Non-pigmented ciliary epithelial cell (primary cell): Measurements from ENCODE around the gene PMEPA1.

Experiments
- DNase-seq: peaks from one replicate; pipeline ENCODE4 v3.0.0-alpha.2; 2010; ENCODE audit warnings: low read depth

PMEPA1 gene

DNA sequence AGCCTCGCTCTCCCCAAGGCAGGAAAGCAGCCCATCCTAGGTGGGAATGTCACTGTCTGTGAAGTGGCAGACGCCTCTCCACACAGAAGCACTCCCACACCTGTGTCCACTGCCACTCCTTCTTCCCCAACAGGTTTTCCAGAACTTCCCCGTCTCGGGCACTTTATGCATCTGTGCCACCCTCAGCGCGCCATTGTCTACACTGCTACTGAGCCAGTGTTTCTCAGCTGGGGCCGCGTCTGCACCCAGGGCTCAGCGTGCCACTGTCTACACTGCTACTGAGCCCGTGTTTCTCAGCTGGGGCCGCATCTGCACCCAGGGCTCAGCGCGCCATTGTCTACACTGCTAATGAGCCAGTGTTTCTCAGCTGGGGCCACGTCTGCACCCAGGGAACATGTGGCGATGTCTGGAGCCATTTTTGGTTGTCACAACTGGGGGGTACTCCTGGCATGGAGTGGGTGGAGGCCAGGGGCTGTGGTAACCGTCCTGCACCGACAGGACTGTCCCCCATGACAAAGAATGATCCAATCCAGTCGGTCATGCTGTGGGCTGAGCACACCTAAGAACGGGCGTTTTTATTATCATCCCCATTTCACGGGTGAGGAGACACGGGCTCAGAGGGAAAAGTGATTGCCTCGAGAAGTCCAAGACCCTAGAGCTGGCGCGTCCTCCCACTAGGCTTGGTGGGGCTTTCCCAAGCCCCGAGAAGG is 47.9 kb downstream of the PMEPA1 start:
- DNase-seq: no peak

DNA sequence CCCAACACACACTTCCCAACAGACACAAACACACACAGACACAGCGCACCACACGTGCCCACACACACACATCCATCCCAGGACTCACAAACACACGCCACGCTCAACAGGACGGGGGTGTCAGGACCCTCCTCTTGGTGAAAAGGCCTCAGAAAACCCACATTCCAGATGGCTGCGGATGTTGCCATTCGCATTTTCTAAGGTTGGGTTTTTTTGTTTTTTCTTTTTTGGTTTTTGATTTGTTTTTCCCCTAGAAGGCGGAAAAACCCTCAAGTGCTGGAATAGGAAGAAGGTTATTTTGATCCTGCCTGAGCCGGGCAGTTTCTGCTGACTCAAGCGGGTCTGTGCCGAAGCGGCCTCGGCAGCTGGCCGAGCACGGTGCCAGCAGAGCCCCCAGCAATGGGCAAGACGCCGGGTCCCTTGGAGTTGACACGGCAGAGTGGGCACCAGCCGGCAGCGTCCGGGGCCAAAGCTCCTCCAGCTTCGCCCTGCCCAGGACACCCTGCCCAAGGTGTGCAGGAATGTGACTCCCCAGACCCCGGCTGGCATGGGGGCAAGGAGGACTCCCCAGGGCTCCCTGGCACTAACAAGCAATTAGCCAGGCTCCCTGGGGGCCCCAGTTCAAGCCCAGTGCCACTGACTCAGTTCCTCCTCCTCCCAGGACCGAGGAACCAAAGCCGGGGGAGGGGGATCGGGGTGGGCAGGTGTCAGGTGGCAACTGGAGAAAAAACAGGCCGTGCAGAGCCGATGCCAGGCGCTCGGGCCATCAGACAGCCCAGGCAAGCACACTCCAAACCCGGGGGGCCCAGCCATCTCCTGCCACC is 48.7 kb downstream of the PMEPA1 start:
- no peak for DNase-seq

DNA sequence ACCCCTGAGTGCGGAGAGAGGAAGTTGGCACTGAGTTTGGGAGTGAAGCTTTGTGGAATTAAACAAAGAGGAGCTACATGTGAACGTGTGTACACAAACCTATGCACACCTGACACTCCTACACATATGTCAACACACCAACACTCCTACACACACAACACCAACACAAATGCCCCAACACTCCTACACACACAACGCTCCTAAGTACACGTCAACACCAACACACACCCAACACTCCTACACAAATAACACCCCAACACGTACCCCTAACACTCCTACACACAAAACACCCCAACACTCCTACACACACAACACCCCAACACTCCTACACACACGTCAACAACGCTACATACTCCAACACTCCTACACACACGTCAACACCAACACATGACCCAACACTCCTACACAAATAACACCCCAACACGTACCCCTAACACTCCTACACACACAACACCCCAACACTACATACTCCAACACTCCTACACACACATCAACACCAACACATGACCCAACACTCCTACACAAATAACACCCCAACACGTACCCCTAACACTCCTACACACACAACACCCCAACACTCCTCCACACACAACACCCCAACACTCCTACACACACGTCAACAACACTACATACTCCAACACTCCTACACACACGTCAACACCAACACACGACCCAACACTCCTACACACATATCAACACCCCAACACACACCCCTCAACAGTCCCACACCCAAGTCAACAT is 49.5 kb downstream of the PMEPA1 start:
- no peak for DNase-seq

DNA sequence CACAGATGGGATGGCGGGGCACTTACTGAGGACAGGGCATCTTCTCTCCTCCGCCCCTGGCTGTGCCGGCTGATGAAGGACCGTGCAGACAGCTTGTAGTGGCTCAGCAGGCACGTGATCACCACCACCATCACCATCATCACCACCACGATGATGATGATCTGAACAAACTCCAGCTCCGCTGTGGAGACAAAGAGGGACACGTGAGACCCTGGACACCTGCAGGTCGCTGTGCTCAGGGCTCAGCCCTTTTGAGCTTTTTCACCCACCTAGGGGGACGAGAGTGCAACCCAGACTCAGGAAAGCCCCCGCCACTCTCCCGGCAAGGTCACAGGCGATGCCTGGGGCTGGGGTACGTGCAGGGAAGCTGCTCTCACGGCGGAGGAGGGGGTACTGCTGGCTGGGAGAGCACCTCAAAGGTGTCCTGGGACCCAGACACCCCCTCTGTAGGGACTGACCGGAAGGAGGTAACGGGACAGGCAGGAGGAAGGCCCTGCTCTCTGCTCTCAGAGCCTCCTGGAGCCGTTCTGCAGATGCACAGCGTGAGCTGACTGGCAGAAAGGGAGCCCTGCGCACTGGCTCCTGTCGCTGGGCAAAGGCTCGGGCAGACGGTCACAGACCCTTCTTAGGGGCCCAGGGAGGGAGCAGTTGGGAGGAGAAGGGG is 50.2 kb downstream of the PMEPA1 start:
- no peak for DNase-seq

DNA sequence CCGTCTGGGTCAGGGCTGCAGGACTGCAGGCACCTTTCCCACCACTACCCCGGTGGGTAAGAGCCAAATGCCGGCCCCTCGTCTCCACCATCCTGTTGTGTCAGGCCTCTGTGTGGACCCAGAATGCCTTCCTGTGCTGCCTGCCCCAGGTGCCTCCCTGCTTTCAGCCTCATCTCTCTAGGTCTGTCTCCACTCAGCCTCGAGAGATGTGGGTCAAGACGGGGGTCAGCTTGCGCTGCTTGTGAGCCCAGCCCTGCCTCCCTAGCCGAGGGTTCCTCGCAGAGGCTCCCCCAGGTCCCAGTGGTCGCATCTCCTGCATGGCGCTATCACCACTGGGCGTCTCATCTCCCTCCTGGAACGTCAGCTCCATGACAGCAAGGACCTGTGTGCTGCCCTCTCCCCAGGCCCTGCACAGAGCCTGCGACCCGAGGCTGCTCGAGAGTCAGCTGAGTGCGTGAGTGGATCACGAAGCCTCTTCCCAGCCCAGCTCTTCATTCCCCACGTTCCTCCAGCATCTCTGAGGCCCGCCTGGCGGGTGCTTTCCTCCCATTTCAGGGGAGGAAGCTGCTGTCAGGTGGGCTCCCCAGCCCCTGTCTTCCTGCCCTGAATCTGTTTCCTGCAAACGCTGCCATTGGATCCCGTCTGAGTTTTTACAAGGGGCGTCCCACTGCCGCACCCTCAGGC is 50.8 kb downstream of the PMEPA1 start:
- DNase-seq: no peak

DNA sequence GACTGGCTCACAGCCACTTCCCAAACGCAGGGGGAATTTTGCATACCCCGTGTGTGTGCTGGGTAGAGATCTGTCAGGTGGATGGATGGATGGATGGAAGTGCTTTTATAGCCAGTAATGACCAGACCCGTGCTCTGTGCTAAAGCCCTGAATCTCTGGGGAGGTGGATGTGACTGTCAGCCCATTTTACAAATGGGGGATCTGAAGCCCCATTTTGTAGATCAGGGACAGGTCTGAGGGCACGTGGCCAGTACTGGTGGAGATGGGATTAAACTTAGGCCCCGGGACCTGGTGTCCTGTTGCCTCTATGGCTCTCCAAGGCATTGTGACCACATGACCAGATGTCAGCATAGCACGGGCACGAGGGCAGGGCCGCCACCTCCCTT is 51.4 kb downstream of the PMEPA1 start:
- no peak for DNase-seq

DNA sequence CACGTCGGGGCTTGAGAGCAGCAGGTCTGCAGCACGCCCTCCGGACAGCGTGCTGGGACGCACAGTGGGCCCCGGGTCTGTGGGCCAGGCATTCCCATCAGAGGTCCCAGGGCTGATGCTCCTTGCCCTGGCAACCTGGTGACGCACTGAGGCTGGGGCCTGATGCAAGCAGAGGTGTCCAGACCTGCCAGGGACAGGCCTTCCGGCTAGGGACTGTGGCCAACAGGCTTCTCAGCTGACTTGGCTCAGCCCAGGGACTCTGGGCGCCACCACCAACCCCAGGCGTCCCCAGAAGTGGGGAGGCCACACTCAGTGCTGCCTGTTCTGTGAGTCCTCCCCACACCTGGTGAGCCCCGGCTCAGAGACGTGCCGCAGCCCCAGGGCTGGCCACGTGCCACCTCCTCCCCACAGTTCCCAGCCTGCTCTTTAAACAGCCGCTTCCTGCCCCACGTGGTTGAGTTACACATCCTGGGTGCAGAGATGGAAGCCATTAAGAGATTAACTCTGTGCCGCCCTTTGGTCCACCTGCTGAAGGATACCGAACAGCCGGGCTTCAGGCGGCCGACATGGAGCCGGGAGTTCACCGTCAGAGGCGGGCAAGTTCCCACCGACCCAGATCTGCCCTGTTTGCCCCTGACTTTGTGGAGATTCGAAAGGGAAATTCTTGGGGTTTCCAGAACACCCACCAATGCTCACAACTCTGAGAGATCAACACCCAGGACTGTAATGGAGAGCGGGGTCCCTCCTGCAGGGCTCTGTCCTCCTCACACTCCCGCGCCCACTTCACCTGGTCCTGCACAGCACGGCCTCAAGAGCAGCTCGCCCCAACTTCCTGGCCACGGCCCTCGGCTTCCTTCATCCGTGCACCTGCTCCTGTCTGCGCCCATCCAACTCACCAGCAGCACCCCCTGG is 52.0 kb downstream of the PMEPA1 start:
- DNase-seq: no peak

DNA sequence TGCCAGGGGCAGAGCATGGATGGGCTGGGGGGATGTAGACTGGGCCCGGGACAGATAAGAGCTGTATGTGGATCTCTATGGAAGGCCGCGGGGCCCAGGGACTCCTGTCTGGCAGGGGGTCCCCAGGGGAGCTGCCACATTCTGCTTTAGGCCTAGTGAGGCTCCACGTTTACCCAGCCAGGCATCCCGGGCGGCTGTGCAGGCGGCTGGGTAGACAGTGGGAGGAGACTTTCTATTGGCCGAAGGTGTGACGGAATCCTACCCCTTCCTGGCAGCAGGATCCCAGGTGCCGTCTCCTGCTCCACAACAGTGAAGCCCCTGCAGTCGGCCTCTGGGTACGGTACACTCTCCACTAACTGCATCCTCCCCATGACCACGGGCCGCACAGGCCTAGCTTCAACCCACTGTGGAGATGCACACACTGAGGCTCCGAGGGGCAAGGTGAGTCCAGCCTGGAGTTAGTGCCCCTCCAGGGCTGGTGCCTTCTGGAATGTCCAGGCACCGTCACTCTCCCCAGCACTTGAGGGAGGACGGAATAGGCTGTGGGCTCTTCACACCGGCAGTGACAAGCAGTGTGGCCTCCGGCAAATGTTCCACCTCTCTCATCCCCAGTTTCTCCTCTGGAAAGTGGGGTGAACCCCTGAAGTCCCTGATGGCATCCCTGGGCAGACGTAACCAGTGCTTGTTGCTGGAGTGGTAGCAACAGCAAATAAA is 52.8 kb downstream of the PMEPA1 start:
- DNase-seq: no peak

DNA sequence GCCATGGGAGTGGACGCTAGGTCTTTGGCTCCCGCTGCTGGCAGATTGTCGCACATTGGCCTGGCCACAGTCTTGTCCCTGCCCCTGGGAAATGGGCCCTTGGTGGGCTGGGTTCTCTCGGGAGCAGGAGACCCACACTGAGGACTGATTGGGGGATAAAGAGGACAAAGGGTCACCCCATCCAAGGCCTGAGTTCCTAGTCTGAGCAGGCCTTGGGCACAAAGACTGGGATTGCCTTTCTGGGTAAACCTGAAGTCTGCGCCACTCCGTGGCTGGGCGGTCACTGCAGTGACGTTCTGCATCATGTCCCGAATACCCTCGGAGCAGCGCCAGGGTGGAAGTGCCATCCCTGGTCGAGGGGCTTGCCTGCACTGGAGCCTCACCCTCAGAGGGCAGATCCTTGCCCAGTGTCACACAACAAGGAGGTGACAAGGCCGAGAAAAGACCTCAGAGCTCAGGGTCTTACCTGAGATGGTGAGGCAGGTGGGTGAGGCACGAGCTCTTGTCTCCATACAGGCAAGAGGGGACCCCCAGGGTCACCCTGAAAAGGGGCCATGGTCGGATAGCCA is 53.5 kb downstream of the PMEPA1 start:
- no peak for DNase-seq

DNA sequence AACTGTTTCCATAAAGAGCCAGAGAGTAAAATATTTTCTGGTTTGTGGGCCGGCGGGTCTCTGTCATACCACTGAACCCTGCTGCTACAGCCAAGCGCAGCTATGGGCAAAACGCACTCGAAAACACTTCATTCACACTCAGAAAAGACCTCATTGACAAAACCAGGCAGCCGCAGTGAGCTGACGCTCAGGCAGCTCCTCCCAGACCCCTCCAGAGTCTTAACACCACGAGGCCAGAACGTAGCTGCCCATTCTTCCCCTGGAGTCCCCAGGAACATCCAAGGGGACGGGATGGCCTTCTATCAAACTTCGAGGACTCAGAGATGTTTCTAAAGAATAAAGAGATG is 54.0 kb downstream of the PMEPA1 start:
- no peak for DNase-seq

DNA sequence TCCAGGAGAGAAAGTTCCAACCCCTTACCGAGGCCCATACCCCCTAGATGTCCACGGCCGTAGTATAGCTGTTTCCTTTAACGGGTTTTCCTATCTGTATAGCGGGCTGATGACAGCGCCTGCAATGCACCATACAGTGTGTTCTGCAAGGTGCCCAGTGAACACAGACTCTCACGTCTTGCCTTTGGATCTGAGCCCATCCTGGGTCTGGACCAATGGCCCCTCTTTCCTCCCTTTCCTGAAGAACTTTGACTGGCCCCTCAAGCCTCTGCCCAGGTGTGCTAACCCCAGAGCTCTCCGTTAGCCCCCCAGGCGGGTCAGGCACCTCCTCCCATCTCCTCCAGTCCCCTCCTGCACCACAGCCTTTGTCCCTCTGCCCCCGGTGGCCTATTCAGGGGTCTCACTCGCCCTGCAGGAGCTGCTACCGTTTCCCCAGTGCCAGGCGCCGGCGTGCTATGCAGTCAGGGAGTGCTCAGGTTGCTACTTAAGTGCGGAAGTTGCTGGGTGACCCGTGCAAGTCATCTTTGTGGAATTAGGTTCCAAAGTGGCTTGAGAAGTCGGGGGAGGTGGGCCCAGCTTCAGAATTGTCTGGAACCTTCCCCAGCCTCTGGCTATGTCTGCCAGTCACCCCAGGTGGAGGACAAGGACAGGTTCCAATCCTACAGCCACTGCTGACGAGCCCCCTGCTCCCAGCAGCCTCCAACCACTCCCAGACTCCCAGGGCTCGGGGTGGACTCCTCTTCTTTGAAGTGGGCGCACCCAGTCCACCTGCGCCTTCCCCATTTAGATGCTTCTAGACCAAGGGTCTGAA is 54.6 kb downstream of the PMEPA1 start:
- no peak for DNase-seq

DNA sequence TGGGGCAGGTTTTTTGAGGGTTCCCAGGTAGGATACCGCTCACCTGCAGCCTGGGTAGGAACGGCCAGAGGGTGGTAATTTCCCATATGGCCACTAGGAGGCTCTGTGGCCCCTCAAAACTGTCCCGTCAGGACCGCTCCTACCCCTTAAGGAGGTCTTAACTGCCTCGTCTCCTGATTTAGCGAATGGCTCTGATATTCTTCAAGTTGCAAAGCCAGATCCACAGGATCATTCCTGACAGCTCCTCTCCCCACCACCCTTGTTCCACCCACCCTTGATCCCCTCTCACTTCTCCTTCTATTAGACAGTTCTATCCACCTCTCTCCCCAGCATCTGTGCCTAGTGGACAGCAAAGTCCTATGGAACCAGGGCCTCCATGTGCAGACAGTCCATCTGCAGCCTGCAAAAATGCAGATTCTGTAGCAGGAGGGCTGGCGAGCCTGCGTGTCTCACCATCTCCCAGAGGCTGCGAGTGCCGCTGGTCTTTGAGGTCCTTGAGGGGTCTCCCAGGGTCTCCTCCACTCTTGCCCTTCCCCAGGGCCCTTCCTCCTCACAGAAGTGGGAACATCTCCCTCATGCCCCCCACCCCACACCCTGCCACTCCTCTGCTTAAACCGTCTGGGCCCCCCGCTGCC is 55.3 kb downstream of the PMEPA1 start:
- DNase-seq: peak; percentile 14

DNA sequence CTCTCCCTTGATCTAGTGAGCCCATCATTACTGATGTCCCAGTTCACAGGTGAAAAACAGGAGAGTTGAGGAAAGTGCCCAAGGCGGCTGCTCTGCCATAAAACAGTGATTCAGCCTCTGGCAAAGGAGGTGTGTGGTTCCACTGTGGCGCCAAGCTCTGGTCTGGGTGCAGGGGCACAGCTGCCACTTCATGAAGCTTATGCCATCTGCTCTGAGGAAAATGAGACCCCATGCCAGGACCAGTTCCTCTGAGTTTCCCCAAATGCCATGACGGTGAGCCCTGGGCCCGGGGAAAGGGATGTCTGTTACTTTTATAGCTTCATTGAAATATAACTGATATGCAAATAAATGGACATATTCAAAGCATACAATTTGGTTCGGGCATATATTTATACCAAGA is 55.9 kb downstream of the PMEPA1 start:
- DNase-seq: no peak

DNA sequence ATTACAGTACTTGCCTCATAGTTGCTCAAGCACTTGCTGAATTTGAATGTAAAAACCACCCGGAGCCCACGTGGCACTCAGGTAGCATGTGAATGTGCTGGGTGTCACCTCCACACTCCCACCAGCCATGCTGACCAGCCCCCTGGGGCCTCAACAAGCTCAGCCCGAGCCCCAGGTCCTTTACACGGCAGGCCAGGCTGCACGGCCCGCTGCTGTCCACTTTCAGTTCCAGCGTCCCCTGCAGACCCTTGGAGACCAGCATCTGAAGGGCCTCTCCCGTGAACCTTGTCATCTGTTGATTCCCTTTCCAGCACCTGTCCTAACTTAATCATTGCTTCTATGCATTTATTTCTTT is 56.3 kb downstream of the PMEPA1 start:
- no peak for DNase-seq

DNA sequence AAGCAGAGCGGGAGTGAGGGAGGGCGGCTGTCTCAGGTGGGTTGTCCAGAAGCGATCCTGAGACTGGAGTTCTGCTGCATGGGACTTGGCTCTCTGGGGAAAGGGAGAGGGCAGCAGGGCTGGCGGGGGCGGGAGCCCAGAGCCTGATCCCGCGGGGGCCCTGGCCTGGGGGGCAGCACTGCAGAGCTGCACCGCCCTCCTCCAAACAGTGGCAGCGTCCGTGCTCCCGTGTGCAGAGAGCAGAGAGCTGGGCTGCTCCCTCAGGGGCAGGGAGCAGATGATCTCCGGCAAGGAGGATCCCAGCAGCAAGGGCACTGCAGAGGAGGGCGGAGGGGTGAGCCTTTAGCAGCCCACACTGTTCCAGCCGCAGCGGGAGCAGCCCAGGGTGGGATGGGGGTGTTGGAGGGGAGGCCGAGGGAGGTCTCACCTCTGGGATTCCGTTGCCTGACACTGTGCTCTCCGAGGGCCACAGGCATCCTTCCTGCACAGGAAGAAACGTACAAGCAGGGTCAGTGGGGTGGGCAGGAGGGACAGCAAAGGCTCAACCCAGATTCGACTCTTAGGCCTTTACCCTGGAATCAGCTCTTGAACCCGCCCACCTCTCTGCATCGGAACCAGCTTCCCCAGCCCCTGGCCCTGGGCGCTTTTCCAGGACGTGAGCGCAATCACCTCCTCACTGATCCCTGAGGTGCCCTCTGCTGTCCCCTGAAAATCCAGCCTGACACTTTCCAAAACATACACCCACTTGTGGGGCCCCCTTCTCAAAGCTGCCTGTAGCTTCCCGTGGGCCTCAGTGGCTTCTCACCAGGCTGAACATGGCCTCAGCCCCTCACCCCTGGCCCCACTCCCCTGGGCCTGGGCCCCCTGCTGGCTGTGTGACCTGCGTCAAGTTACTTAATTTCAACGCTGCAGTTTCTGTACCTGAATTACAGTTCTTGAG is 56.9 kb downstream of the PMEPA1 start:
- no peak for DNase-seq

DNA sequence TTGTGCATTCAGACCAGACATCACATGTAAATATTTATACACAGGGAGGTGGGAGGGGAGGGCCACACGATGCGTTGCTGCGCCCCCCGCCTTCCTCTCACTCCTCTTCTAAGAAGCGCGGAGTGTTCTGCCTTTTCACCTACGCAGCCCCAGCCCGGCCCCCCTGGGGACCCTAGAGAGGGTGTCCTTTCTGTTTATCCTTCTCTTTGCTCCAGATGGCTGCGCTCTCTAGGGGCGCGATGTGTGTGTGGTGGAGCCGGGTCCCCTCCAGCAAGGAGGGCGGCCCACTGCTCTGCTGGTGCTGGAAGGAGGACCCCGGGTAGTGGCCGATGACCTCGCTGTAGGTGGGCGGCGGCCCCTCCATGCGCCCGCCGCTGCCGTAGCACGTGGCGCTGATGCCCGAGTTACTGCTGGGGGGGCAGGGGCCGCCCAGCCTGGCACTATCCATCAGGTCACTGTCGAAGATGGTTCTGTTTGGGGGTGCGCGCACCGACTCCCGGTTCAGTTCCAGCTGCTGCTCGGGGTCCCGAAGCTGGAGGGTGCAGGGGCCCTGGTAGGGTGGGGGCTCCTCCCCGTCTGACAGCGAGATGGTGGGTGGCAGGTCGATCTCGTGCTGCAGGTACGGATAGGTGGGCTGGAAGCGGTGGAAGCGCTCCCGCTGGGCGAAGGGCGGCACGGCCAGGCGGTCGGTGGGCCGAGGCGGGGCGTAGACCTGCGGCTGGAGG is 57.8 kb downstream of the PMEPA1 start:
- no peak for DNase-seq
